Natural killer cell (primary cell): ENCODE measurements around the gene LMNTD2. TPM values are rescaled to one million over a fixed set of nuclear protein-coding genes. Genes with fewer than 3 reads are reported as not detected.

Source experiments
- ATAC-seq, 3 donors: fragments of 150-1000 bp in 2 of 3; fragments of 200-7000 bp in 1 of 3; cut with Tn5 transposase; 1 replicate in 1 of 3; 2 replicates in 2 of 3; pipeline ENCODE4 v1.10.0; 2021; ENCODE audit warnings: mild to moderate bottlenecking in 2 of 3, moderate library complexity in 2 of 3
- DNase-seq, 2 donors: peaks; one replicate each; pipeline versions ENCODE4 v3.0.0 to v3.0.0-alpha.2; 2013 to 2021; ENCODE audit warnings: mixed read lengths in 1 of 2
- H3K27ac ChIP-seq: one replicate; pipeline ENCODE4 v1.5.1; 2013; ENCODE audit warnings: mild to moderate bottlenecking, low read length
- H3K27me3 ChIP-seq: one replicate; pipeline ENCODE4 v1.6.1; 2013; ENCODE audit warnings: low read length; ENCODE audit not compliant: control insufficient read depth, insufficient read depth
- H3K36me3 ChIP-seq: one replicate; pipeline ENCODE4 v1.6.1; 2013; ENCODE audit warnings: low read length; ENCODE audit not compliant: control insufficient read depth, insufficient read depth
- H3K4me1 ChIP-seq: one replicate; pipeline ENCODE4 v1.6.1; 2013; ENCODE audit warnings: low read length; ENCODE audit not compliant: control insufficient read depth, insufficient read depth
- H3K4me3 ChIP-seq: one replicate; pipeline ENCODE4 v1.5.1; 2013; ENCODE audit warnings: low read length
- H3K9me3 ChIP-seq: one replicate; pipeline ENCODE4 v1.6.1; 2013; ENCODE audit warnings: low read length; ENCODE audit not compliant: control insufficient read depth, insufficient read depth
- H3K27ac Mint-ChIP-seq, 2 donors: one replicate each; pipeline ENCODE4 v1.8.0; 2022; ENCODE audit warnings: mild to moderate bottlenecking in 2 of 2, mixed read lengths in 2 of 2, moderate library complexity in 1 of 2
- H3K27me3 Mint-ChIP-seq, 2 donors: one replicate each; pipeline ENCODE4 v1.8.0; 2022; ENCODE audit warnings: low read depth in 2 of 2, mixed read lengths in 2 of 2
- H3K36me3 Mint-ChIP-seq: one replicate; pipeline ENCODE4 v1.8.0; 2022; ENCODE audit warnings: mixed read lengths
- H3K4me1 Mint-ChIP-seq, 2 donors: one replicate each; pipeline ENCODE4 v1.8.0; 2022; ENCODE audit warnings: mixed read lengths in 2 of 2
- H3K4me3 Mint-ChIP-seq: one replicate; pipeline ENCODE4 v1.8.0; 2022; ENCODE audit warnings: mild to moderate bottlenecking, moderate library complexity, mixed read lengths
- H3K9me3 Mint-ChIP-seq, 2 donors: one replicate each; pipeline ENCODE4 v1.8.0; 2022; ENCODE audit warnings: mixed read lengths in 2 of 2
- CTCF ChIP-seq: fragments of 200-600 bp; IDR thresholded peaks from one replicate; pipeline ENCODE4 v1.8.0; 2022; ENCODE audit warnings: antibody characterized with exemption
- WGBS: methylation state at CpG from one replicate; pipeline ENCODE4 v1.1.7; 2013; ENCODE audit warnings: missing lambda C conversion rate; ENCODE audit not compliant: insufficient coverage; 5-methylcytosine and 5-hydroxymethylcytosine counted together
- intact Hi-C: fragments of 100-400 bp; cut with micrococcal nuclease; formaldehyde crosslinking; loops from one replicate; pipeline ENCODE4 v1.14.2; 2022
- total RNA-seq, 4 donors: library from RNA; stranded (reverse); fragments of 120-200 nt in 1 of 4; gene quantifications; one replicate each; pipeline versions ENCODE4 v1.2.3 to v1.2.4, GENCODE V29; 2013 to 2022

The LMNTD2 gene
- total RNA-seq, 3 donors from 2014 or later (not counting 1 experiment from before 2014, with no cell fraction given): 3.5 to 5.2 (median 5.0) TPM

GRCh38 chr11:554428-555226 is 5.9 kb downstream of the LMNTD2 start:
- H3K4me3 Mint-ChIP-seq: peak overlapping the region; percentile 50
- Histone ChIP-seq H3K9me3 (no peaks in the 10 kb centered on the region), H3K4me3 (peak overlapping the region; percentile 28), H3K4me1 (peaks cover 24% of the 10 kb centered on the region), H3K36me3 (no peaks in the 10 kb centered on the region), H3K27me3 (no peaks in the 10 kb centered on the region), H3K27ac (no peak overlapping the region)
- no peak overlapping the region for H3K27ac Mint-ChIP-seq
- peak; percentile 70 to 92 for DNase-seq
- intact Hi-C loops: loop anchor here (1.0 kb wide), 1 partner anchor 169 kb away; no protein-coding TSS in a partner anchor
- no peaks in the 10 kb centered on the region for H3K36me3 Mint-ChIP-seq
- 22% methylated on average over 48 of the region's 60 CpGs for WGBS
- no peaks in the 10 kb centered on the region for H3K9me3 Mint-ChIP-seq
- ATAC-seq: peak; percentile 86 to 94 (median 92)
- peak; percentile 56 for TF ChIP-seq CTCF
- peaks cover 0 to 5% of the 10 kb centered on the region in 2 donors for H3K27me3 Mint-ChIP-seq
- peaks cover under 1 to 5% of the 10 kb centered on the region in 2 donors for H3K4me1 Mint-ChIP-seq

GRCh38 chr11:553988-554340 is 6.6 kb downstream of the LMNTD2 start:
- no peaks in the 10 kb centered on the region for H3K9me3 ChIP-seq
- peaks cover 0 to 5% of the 10 kb centered on the region in 2 donors for H3K27me3 Mint-ChIP-seq
- intact Hi-C loops: no loop called here
- no peaks in the 10 kb centered on the region for H3K36me3 ChIP-seq
- H3K27ac ChIP-seq: no peak overlapping the region
- no peaks in the 10 kb centered on the region for H3K27me3 ChIP-seq
- ATAC-seq (no peak), DNase-seq (no peak)
- H3K4me1 ChIP-seq: peaks cover 23% of the 10 kb centered on the region
- H3K27ac Mint-ChIP-seq: no peak overlapping the region
- H3K9me3 Mint-ChIP-seq: no peaks in the 10 kb centered on the region
- no peak overlapping the region for H3K4me3 ChIP-seq
- no peaks in the 10 kb centered on the region for H3K4me1 Mint-ChIP-seq
- no peak for TF ChIP-seq CTCF
- no peak overlapping the region for H3K4me3 Mint-ChIP-seq
- no peaks in the 10 kb centered on the region for H3K36me3 Mint-ChIP-seq
- WGBS: 61% methylated on average over 11 of the region's 11 CpGs

GRCh38 chr11:553083-553987 is 7.2 kb downstream of the LMNTD2 start:
- Mint-ChIP-seq H3K4me1 (no peaks in the 10 kb centered on the region), H3K4me3 (peak overlapping the region; percentile 37), H3K27ac (no peak overlapping the region), H3K36me3 (no peaks in the 10 kb centered on the region), H3K27me3 (peaks cover 0 to 5% of the 10 kb centered on the region in 2 donors), H3K9me3 (no peaks in the 10 kb centered on the region)
- intact Hi-C loops: no loop called here
- TF ChIP-seq CTCF: no peak
- Histone ChIP-seq H3K27ac (no peak overlapping the region), H3K27me3 (no peaks in the 10 kb centered on the region), H3K4me1 (peaks cover 23% of the 10 kb centered on the region), H3K36me3 (no peaks in the 10 kb centered on the region), H3K9me3 (no peaks in the 10 kb centered on the region), H3K4me3 (no peak overlapping the region)
- WGBS: 93% methylated on average over 27 of the region's 27 CpGs
- DNase-seq: no peak
- ATAC-seq: no peak
